ENCODE results near the gene FPR2.

- TF ChIP-seq CTCF (conservative IDR thresholded peaks at IDR 0.05; ENCODE audit: low read length) = no peak
- TF ChIP-seq EZH2phosphoT487 (IDR thresholded peaks at IDR 0.05; ENCODE audit: borderline replicate concordance, low read depth, low read length) = no peak
Measured at GRCh38 chr19:51808333-51808986, 47.5 kb downstream of the FPR2 start.
